MCF 10A (cell line): Measurements from ENCODE around the gene HOXB6. TPM values are rescaled to one million over a fixed set of nuclear protein-coding genes. Genes with fewer than 3 reads are reported as not detected.

Experiments
- BruUV-seq: library from RNA; stranded (reverse); fragments of 400-500 nt; replicated peaks from 2 replicates; lab custom pipeline; 2021; lab: Mats Ljungman, UMichigan
- CTCF ChIA-PET: fragments of 300-600 bp; sonication (Branson Sonifier 250); formaldehyde crosslinking; extraction: SDS; loops from one replicate; lab custom pipeline; 2021; ENCODE audit warnings: antibody characterized with exemption, inconsistent platforms; lab: Yijun Ruan, JAX
- POLR2A ChIA-PET: fragments of 300-600, 350-650 bp; sonication (Branson Sonifier 250); formaldehyde crosslinking; extraction: SDS; loops from one replicate; lab custom pipeline; 2020; ENCODE audit warnings: antibody characterized with exemption, inconsistent platforms; lab: Yijun Ruan, JAX
- DNase-seq: peaks from one replicate; pipeline ENCODE4 v3.0.0-alpha.2; 2018; ENCODE audit not compliant: unreplicated experiment
- H3K27ac Mint-ChIP-seq: one replicate; pipeline ENCODE4 v1.8.0; 2022; ENCODE audit warnings: mild to moderate bottlenecking, low read depth, mixed read lengths; ENCODE audit not compliant: unreplicated experiment
- H3K27me3 Mint-ChIP-seq: one replicate; pipeline ENCODE4 v1.8.0; 2022; ENCODE audit warnings: mixed read lengths; ENCODE audit not compliant: insufficient read depth, unreplicated experiment
- H3K36me3 Mint-ChIP-seq: one replicate; pipeline ENCODE4 v1.8.0; 2022; ENCODE audit warnings: mild to moderate bottlenecking, moderate library complexity, mixed read lengths; ENCODE audit not compliant: insufficient read depth, unreplicated experiment
- H3K4me1 Mint-ChIP-seq: one replicate; pipeline ENCODE4 v1.8.0; 2022; ENCODE audit warnings: mixed read lengths; ENCODE audit not compliant: insufficient read depth, unreplicated experiment
- H3K4me3 Mint-ChIP-seq: one replicate; pipeline ENCODE4 v1.8.0; 2022; ENCODE audit warnings: mild to moderate bottlenecking, moderate library complexity, mixed read lengths; ENCODE audit not compliant: unreplicated experiment
- H3K9me3 Mint-ChIP-seq: one replicate; pipeline ENCODE4 v1.8.0; 2022; ENCODE audit warnings: mixed read lengths; ENCODE audit not compliant: unreplicated experiment
- CTCF ChIP-seq: fragments of 200-600 bp; IDR thresholded peaks from one replicate; pipeline ENCODE4 v1.8.0; 2022; ENCODE audit warnings: antibody characterized with exemption, mild to moderate bottlenecking; ENCODE audit not compliant: unreplicated experiment
- intact Hi-C: fragments of 100-400 bp; cut with micrococcal nuclease; formaldehyde crosslinking; loops from 2 replicates; pipeline ENCODE4 v1.14.1; 2022
- total RNA-seq: library from RNA; stranded (reverse); gene quantifications from 2 replicates; pipeline ENCODE4 v1.2.3, GENCODE V29; 2022

Gene HOXB6
- total RNA-seq, 1 experiment from 2014 or later, result not detected

GRCh38 chr17:48549281-48549630 is 55.5 kb downstream of the HOXB6 start:
- no peak for DNase-seq
- Mint-ChIP-seq H3K4me3 (no peak overlapping the region), H3K4me1 (no peaks in the 10 kb centered on the region), H3K27me3 (no peaks in the 10 kb centered on the region), H3K27ac (no peak overlapping the region), H3K36me3 (no peaks in the 10 kb centered on the region), H3K9me3 (no peaks in the 10 kb centered on the region)
- BruUV-seq, result no TSS peak
- POLR2A ChIA-PET, result no interaction called here
- intact Hi-C loops, result no loop called here
- TF ChIP-seq CTCF, result no peak
- CTCF ChIA-PET, result no interaction called here

GRCh38 chr17:48548523-48549280 is 56.1 kb downstream of the HOXB6 start:
- Mint-ChIP-seq H3K4me1 (no peaks in the 10 kb centered on the region), H3K4me3 (no peak overlapping the region)
- intact Hi-C loops, result no loop called here

GRCh38 chr17:48547808-48548522 is 56.8 kb downstream of the HOXB6 start:
- ChIA-PET POLR2A (interaction anchor here (0.6 kb wide), 1 partner anchor 10 kb away, joined by 3 read pairs; no protein-coding TSS in a partner anchor), CTCF (interaction anchor here (0.6 to 0.9 kb wide), 3 partner anchors 8 to 209 kb away, joined by 3 to 4 read pairs (median 3); no protein-coding TSS in a partner anchor)
- intact Hi-C loops, result no loop called here
- no peak for TF ChIP-seq CTCF
- H3K4me1 Mint-ChIP-seq, result no peaks in the 10 kb centered on the region
- no peak for DNase-seq
- H3K9me3 Mint-ChIP-seq, result no peaks in the 10 kb centered on the region
- no TSS peak for BruUV-seq
- H3K4me3 Mint-ChIP-seq, result no peak overlapping the region
- no peaks in the 10 kb centered on the region for H3K27me3 Mint-ChIP-seq
- H3K36me3 Mint-ChIP-seq, result no peaks in the 10 kb centered on the region
- no peak overlapping the region for H3K27ac Mint-ChIP-seq

More at GRCh38 chr17:48548523-48549280, 56.1 kb downstream of the HOXB6 start:
- POLR2A ChIA-PET, result no interaction called here
- no peaks in the 10 kb centered on the region for H3K27me3 Mint-ChIP-seq
- TF ChIP-seq CTCF, result no peak
- CTCF ChIA-PET, result interaction anchor here (0.6 kb wide), 1 partner anchor 9 kb away, joined by 3 read pairs; no protein-coding TSS in a partner anchor
- DNase-seq, result no peak
- H3K9me3 Mint-ChIP-seq, result no peaks in the 10 kb centered on the region
- H3K27ac Mint-ChIP-seq, result no peak overlapping the region
- BruUV-seq, result no TSS peak
- H3K36me3 Mint-ChIP-seq, result no peaks in the 10 kb centered on the region
